ENCODE results near the gene C6orf52. TPM values are rescaled to one million over a fixed set of nuclear protein-coding genes. Genes with fewer than 3 reads are reported as not detected.

C6orf52 gene
- total and polyA plus RNA-seq, 2 of the 13 experiments (the other 11 are each of a cell fraction or from before 2014, with no cell fraction given), result 0.50 to 0.53 TPM

DNA sequence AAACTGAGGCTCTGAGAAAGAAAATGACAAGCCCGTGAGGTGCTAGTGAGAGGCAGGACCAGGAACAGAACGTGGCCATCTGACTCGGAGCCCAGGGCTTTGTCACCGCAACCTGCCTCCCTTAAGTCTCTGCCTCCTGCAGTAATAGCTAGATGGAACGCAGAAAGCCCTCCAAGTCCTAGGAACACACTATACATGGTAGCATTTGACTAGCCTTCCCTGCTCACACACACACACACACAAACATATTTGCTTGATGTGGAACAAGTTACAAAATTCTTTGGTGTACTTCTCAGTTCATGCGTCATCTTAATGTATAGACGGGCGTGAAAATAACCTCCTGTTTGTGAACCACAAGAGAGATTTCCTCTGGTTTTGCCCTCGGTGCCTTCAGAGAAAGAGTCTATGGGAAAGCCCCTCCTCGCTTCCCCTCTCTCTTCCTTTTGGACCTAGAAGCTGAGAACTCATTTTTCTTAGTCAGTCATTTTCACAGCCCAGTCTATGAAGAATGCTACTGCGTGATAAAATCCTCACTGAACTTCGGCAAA lies 38.8 kb downstream of the C6orf52 start:
- intact Hi-C loops (cut with micrococcal nuclease; ENCODE audit: unreplicated experiment), result loop anchor here (5.0 kb wide), 1 partner anchor 1797 kb away; no protein-coding TSS in a partner anchor
- no peak overlapping the region for H3K27ac ChIP-seq (ENCODE audit: extremely low read length, insufficient read depth, low read length)
- no peaks in the 10 kb centered on the region for H3K36me3 ChIP-seq (replicated peaks in 1 of 2; ENCODE audit: control insufficient read depth in 1 of 2, insufficient read depth in 2 of 2, low read length in 2 of 2)
- H3K9ac ChIP-seq (ENCODE audit: insufficient read depth, low read depth, low read length), result no peak overlapping the region
- POLR2A ChIA-PET, result no interaction called here
- 24% methylated on average over 12 of the region's 12 CpGs for WGBS (ENCODE audit: low lambda C conversion rate)
- no peak overlapping the region for H3K4me3 ChIP-seq (replicated peaks in 1 of 3; ENCODE audit: insufficient read depth in 1 of 3, low read depth in 2 of 3, low read length in 3 of 3)
- H3K9me3 ChIP-seq (ENCODE audit: low read length), result no peaks in the 10 kb centered on the region
- DNase-seq (ENCODE audit: low spot score), result no peak
- ATAC-seq, result no peak
- no peak for FAIRE-seq
- no peaks in the 10 kb centered on the region for H3K4me1 ChIP-seq (ENCODE audit: insufficient read depth, low read length)
- no TSS peak for BruUV-seq (replicated peaks)
- in situ Hi-C loops (cut with HindIII; ENCODE audit: extremely low pct_ligation_motif_present, low pct_unique_long_range_greater_than_20kb), result no loop called here
- peaks cover 0 to 13% of the 10 kb centered on the region in 2 experiments; a peak in 4 of 5 replicates for H3K27me3 ChIP-seq (ENCODE audit: control insufficient read depth in 1 of 2, insufficient read depth in 2 of 2, low read length in 2 of 2)
- H3K4me2 ChIP-seq (ENCODE audit: low read depth, low read length), result no peak overlapping the region
- TF ChIP-seq RORA (CRISPR knock-in tag; IDR thresholded peaks at IDR 0.05) (no peak), CBX1 (IDR thresholded peaks at IDR 0.05; ENCODE audit: low read depth) (no peak), ZNF616 (CRISPR knock-in tag; IDR thresholded peaks at IDR 0.05; ENCODE audit: low read depth) (no peak), CBX2 (IDR thresholded peaks at IDR 0.05; ENCODE audit: low read depth, low read length) (no peak), CBX2 (CRISPR knock-in tag; IDR thresholded peaks at IDR 0.05; ENCODE audit: low read depth) (no peak), NR2F1 (CRISPR knock-in tag; IDR thresholded peaks at IDR 0.05) (no peak), ZFP36L2 (CRISPR knock-in tag; IDR thresholded peaks at IDR 0.05) (no peak), ZNF383 (CRISPR knock-in tag; IDR thresholded peaks at IDR 0.05; ENCODE audit: borderline replicate concordance) (no peak), SP2 (CRISPR knock-in tag; IDR thresholded peaks at IDR 0.05) (no peak), SIX4 (CRISPR knock-in tag; IDR thresholded peaks at IDR 0.05) (no peak)
- TF ChIP-seq, protein P1, sequence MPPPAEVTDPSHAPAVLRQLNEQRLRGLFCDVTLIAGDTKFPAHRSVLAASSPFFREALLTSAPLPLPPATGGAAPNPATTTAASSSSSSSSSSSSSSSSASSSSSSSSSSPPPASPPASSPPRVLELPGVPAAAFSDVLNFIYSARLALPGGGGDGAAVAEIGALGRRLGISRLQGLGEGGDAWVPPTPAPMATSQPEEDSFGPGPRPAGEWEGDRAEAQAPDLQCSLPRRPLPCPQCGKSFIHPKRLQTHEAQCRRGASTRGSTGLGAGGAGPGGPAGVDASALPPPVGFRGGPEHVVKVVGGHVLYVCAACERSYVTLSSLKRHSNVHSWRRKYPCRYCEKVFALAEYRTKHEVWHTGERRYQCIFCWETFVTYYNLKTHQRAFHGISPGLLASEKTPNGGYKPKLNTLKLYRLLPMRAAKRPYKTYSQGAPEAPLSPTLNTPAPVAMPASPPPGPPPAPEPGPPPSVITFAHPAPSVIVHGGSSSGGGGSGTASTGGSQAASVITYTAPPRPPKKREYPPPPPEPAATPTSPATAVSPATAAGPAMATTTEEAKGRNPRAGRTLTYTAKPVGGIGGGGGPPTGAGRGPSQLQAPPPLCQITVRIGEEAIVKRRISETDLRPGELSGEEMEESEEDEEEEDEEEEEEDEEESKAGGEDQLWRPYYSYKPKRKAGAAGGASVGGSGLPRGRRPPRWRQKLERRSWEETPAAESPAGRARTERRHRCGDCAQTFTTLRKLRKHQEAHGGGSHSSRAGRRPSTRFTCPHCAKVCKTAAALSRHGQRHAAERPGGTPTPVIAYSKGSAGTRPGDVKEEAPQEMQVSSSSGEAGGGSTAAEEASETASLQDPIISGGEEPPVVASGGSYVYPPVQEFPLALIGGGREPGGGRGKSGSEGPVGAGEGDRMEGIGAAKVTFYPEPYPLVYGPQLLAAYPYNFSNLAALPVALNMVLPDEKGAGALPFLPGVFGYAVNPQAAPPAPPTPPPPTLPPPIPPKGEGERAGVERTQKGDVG (CRISPR knock-in tag; IDR thresholded peaks at IDR 0.05; ENCODE audit: borderline replicate concordance), result no peak
- TF ChIP-seq, protein P2, sequence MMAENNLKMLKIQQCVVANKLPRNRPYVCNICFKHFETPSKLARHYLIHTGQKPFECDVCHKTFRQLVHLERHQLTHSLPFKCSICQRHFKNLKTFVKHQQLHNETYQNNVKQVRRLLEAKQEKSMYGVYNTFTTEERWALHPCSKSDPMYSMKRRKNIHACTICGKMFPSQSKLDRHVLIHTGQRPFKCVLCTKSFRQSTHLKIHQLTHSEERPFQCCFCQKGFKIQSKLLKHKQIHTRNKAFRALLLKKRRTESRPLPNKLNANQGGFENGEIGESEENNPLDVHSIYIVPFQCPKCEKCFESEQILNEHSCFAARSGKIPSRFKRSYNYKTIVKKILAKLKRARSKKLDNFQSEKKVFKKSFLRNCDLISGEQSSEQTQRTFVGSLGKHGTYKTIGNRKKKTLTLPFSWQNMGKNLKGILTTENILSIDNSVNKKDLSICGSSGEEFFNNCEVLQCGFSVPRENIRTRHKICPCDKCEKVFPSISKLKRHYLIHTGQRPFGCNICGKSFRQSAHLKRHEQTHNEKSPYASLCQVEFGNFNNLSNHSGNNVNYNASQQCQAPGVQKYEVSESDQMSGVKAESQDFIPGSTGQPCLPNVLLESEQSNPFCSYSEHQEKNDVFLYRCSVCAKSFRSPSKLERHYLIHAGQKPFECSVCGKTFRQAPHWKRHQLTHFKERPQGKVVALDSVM (CRISPR knock-in tag; IDR thresholded peaks at IDR 0.05), result no peak
- CTCF ChIA-PET (ENCODE audit: low intra/inter-chr PET ratio, low total read pairs), result no interaction called here
- no peaks in the 10 kb centered on the region for H4K20me1 ChIP-seq (ENCODE audit: insufficient read depth, low read length)
- no peak overlapping the region for H2AFZ ChIP-seq (ENCODE audit: low read length)
- H3K79me2 ChIP-seq (ENCODE audit: insufficient read depth, low read length), result no peaks in the 10 kb centered on the region
